ENCODE data around the gene ABCE1.

ABCE1 gene

DNA sequence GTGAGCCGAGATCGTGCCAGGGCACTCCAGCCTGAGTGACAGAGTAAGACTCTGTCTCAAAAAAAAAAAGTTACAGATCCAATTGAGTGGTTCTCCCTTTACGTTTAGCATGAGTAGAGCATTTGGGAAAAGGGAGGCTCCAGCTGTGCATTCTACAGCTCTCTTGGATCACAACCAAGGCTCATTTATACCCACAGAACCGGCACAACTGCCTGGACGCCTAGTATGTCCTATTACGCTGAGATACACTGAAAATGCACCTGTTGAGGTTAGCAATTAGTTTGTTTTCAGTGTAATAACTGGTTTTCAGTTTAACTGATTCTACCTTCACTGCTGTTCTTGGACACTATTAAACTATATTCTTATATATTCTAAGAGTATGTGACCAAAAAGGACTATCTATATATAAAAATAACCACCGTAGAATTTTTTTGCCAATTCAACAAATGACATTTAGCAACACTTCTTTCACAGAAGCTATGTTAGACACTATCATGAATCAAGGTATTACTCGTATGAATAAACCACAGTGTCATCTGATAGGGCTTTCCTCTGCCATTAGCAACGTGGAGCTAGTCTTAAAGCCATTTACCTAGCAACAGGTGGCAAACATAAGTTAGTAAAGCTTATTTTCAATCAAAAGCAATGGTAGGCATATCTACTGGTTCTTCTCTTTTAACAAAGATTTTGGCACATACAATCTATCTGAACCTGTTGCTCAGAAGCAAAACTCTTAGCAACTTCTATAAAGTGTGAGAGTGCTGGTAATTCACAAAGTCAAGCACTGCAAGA, 78.7 kb downstream of the ABCE1 start:
- H3K36me3 ChIP-seq (replicated peaks; ENCODE audit: low read depth, low read length): peaks cover 33% of the 10 kb centered on the region
- H2AFZ ChIP-seq (ENCODE audit: low read depth, low read length): no peak overlapping the region
- H3K4me1 ChIP-seq (ENCODE audit: low read length): peaks cover 19% of the 10 kb centered on the region
- peak overlapping the region; percentile 79 for H3K4me3 ChIP-seq (ENCODE audit: low read length)
- H4K20me1 ChIP-seq (ENCODE audit: insufficient read depth, low read length): peaks cover 56% of the 10 kb centered on the region
- peak overlapping the region; percentile 79 for H3K27ac ChIP-seq (ENCODE audit: low read length)
- H3K79me2 ChIP-seq (ENCODE audit: low read length): peaks cover 84% of the 10 kb centered on the region
- peak overlapping the region; percentile 91 for H3K4me2 ChIP-seq (ENCODE audit: low read length)
- H3K9ac ChIP-seq (ENCODE audit: low read length): peak overlapping the region; percentile 90
- H3K27me3 ChIP-seq (ENCODE audit: low read depth, low read length): no peaks in the 10 kb centered on the region
- TF ChIP-seq CTCF (IDR thresholded peaks at IDR 0.05; ENCODE audit: low read depth, low read length): no peak
- no peak for TF ChIP-seq EZH2phosphoT487 (IDR thresholded peaks at IDR 0.05; ENCODE audit: low read depth)
- H3K9me3 ChIP-seq (ENCODE audit: insufficient read depth, low read length): no peaks in the 10 kb centered on the region

DNA sequence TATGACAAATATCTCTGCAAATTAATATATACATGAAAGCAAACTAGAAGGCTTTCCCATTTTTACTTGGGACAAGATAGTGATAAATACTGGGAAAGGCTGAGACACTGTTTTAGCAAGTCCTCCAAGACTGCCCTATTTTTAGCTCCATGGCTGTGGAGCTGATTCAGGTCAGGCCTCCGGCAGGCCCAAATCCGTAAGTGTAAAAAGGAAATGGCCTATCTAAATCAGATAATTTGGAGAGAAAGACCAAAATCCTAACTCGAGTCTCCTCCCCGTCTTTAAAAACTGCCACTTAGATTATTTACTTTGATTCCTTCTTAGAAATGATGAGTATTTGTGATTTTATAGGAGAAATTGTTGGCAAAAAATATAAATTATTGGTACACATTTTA, 79.4 kb downstream of the ABCE1 start:
- H3K79me2 ChIP-seq (ENCODE audit: low read length): peaks cover 78% of the 10 kb centered on the region
- peak overlapping the region; percentile 90 for H3K9ac ChIP-seq (ENCODE audit: low read length)
- H3K4me3 ChIP-seq (ENCODE audit: low read length): peak overlapping the region; percentile 79
- no peak overlapping the region for H2AFZ ChIP-seq (ENCODE audit: low read depth, low read length)
- H3K9me3 ChIP-seq (ENCODE audit: insufficient read depth, low read length): no peaks in the 10 kb centered on the region
- H3K27me3 ChIP-seq (ENCODE audit: low read depth, low read length): no peaks in the 10 kb centered on the region
- TF ChIP-seq EZH2phosphoT487 (IDR thresholded peaks at IDR 0.05; ENCODE audit: low read depth) (no peak), CTCF (IDR thresholded peaks at IDR 0.05; ENCODE audit: low read depth, low read length) (no peak)
- H3K4me1 ChIP-seq (ENCODE audit: low read length): peaks cover 26% of the 10 kb centered on the region
- peaks cover 49% of the 10 kb centered on the region for H4K20me1 ChIP-seq (ENCODE audit: insufficient read depth, low read length)
- H3K27ac ChIP-seq (ENCODE audit: low read length): peak overlapping the region; percentile 79
- peak overlapping the region; percentile 91 for H3K4me2 ChIP-seq (ENCODE audit: low read length)
- peaks cover 26% of the 10 kb centered on the region for H3K36me3 ChIP-seq (replicated peaks; ENCODE audit: low read depth, low read length)

DNA sequence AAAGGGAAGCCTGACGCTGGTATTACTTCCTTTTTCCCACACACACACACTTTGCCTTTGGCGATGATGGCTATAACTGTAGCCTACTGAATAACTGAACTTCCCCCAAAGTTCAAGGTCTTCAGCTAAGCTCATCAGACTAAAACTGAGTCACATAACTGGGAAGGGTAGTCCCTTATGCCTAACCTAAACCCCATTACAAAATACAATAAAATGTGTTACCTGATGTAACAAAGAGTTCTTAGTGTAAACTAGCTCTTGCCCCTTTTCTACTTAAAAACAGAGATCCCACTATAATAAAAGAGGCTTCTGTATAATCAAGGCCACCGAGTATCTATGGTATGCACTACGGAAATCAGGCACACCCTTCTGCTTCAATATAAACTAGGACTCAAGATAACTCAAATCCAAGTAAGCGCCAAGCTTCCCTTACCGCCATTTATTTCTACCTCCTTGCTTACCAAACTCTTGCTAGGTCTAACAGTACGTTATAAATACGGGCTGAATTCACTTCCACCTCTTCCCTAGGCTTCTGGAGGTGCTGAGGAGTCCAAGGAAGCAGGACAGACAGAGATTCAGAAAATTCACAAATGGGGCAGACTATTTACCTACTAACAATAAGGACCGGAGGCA, 79.9 kb downstream of the ABCE1 start:
- peaks cover 72% of the 10 kb centered on the region for H3K79me2 ChIP-seq (ENCODE audit: low read length)
- TF ChIP-seq CTCF (IDR thresholded peaks at IDR 0.05; ENCODE audit: low read depth, low read length) (no peak), EZH2phosphoT487 (IDR thresholded peaks at IDR 0.05; ENCODE audit: low read depth) (no peak)
- peaks cover 23% of the 10 kb centered on the region for H3K36me3 ChIP-seq (replicated peaks; ENCODE audit: low read depth, low read length)

GRCh38 chr4:145178740-145179280, 80.7 kb downstream of the ABCE1 start:
- Histone ChIP-seq H4K20me1 (ENCODE audit: insufficient read depth, low read length) (peaks cover 44% of the 10 kb centered on the region), H3K9me3 (ENCODE audit: insufficient read depth, low read length) (no peaks in the 10 kb centered on the region), H3K4me3 (ENCODE audit: low read length) (peak overlapping the region; percentile 79), H3K27ac (ENCODE audit: low read length) (peak overlapping the region; percentile 79), H3K36me3 (replicated peaks; ENCODE audit: low read depth, low read length) (peaks cover 18% of the 10 kb centered on the region), H2AFZ (ENCODE audit: low read depth, low read length) (no peak overlapping the region; the same call in 1 of the 2 replicates), H3K79me2 (ENCODE audit: low read length) (peaks cover 65% of the 10 kb centered on the region), H3K9ac (ENCODE audit: low read length) (peak overlapping the region; percentile 90), H3K27me3 (ENCODE audit: low read depth, low read length) (no peaks in the 10 kb centered on the region), H3K4me1 (ENCODE audit: low read length) (peaks cover 31% of the 10 kb centered on the region), H3K4me2 (ENCODE audit: low read length) (peak overlapping the region; percentile 91)
- no peak for TF ChIP-seq EZH2phosphoT487 (IDR thresholded peaks at IDR 0.05; ENCODE audit: low read depth)
- no peak for TF ChIP-seq CTCF (IDR thresholded peaks at IDR 0.05; ENCODE audit: low read depth, low read length)

More for the DNA sequence above, 79.9 kb downstream of the ABCE1 start:
- H3K9me3 ChIP-seq (ENCODE audit: insufficient read depth, low read length): no peaks in the 10 kb centered on the region
- H3K4me3 ChIP-seq (ENCODE audit: low read length): peak overlapping the region; percentile 79
- H3K27ac ChIP-seq (ENCODE audit: low read length): peak overlapping the region; percentile 79
- no peak overlapping the region for H2AFZ ChIP-seq (ENCODE audit: low read depth, low read length)
- peaks cover 44% of the 10 kb centered on the region for H4K20me1 ChIP-seq (ENCODE audit: insufficient read depth, low read length)
- H3K4me1 ChIP-seq (ENCODE audit: low read length): peaks cover 31% of the 10 kb centered on the region
- peak overlapping the region; percentile 91 for H3K4me2 ChIP-seq (ENCODE audit: low read length)
- peak overlapping the region; percentile 90 for H3K9ac ChIP-seq (ENCODE audit: low read length)
- H3K27me3 ChIP-seq (ENCODE audit: low read depth, low read length): no peaks in the 10 kb centered on the region
